HepG2 (cell line): ENCODE data around the gene PRCD. TPM values are rescaled to one million over a fixed set of nuclear protein-coding genes. Genes with fewer than 3 reads are reported as not detected.

Experiments used
- DNMT3B ChIP-seq: conservative IDR thresholded peaks from 2 replicates; pipeline ENCODE4 v1.6.1; 2016; ENCODE audit warnings: missing biosample characterization, control low read depth
- EEA1 ChIP-seq: sonication (generic); formaldehyde crosslinking; IDR thresholded peaks from 2 replicates; pipeline ENCODE4 v1.5.1; 2020; ENCODE audit warnings: mild to moderate bottlenecking, missing genetic modification reagents, borderline replicate concordance
- GLI4 ChIP-seq: sonication (generic); formaldehyde crosslinking; IDR thresholded peaks from 2 replicates; pipeline ENCODE4 v1.5.1; 2020; ENCODE audit warnings: missing genetic modification reagents, mild to moderate bottlenecking, moderate library complexity, borderline replicate concordance
- HMG20A ChIP-seq: IDR thresholded peaks from 2 replicates; pipeline ENCODE4 v1.6.1; 2016; ENCODE audit warnings: borderline replicate concordance
- MAFF ChIP-seq: IDR thresholded peaks from 2 replicates; pipeline ENCODE4 v1.6.1; 2011; ENCODE audit warnings: low read depth, low read length, improper control_type of control experiment
- MEIS2 ChIP-seq: sonication (generic); formaldehyde crosslinking; IDR thresholded peaks from 2 replicates; pipeline ENCODE4 v1.9.0; 2021; ENCODE audit warnings: mild to moderate bottlenecking, missing genetic modification reagents
- NFYB ChIP-seq: sonication (generic); formaldehyde crosslinking; IDR thresholded peaks from 2 replicates; pipeline ENCODE4 v1.4.0; 2020; ENCODE audit warnings: missing genetic modification reagents
- PCBP1 ChIP-seq: fragments of 200-400 bp; formaldehyde crosslinking; IDR thresholded peaks from 2 replicates; pipeline ENCODE4 v1.6.1; 2017; ENCODE audit warnings: mild to moderate bottlenecking, low read depth, low read length, borderline replicate concordance
- RAD51 ChIP-seq: fragments of 450-650 bp; IDR thresholded peaks from 2 replicates; pipeline ENCODE4 v1.6.1; 2016; ENCODE audit warnings: borderline replicate concordance
- XRCC5 ChIP-seq: fragments of 200-400 bp; formaldehyde crosslinking; optimal IDR thresholded peaks from 2 replicates; pipeline ENCODE3; 2017; ENCODE audit warnings: mild to moderate bottlenecking, low read length
- ZFP62 ChIP-seq: sonication (generic); formaldehyde crosslinking; IDR thresholded peaks from 2 replicates; pipeline ENCODE4 v1.4.0; 2020; ENCODE audit warnings: missing genetic modification reagents
- ZFP90 ChIP-seq: sonication (generic); formaldehyde crosslinking; IDR thresholded peaks from 2 replicates; pipeline ENCODE4 v1.8.0; 2022; ENCODE audit warnings: missing genetic modification reagents, mild to moderate bottlenecking, inconsistent platforms, borderline replicate concordance
- ZKSCAN5 ChIP-seq: sonication (generic); formaldehyde crosslinking; IDR thresholded peaks from 2 replicates; pipeline ENCODE4 v1.5.1; 2020; ENCODE audit warnings: mild to moderate bottlenecking, missing genetic modification reagents
- ZNF138 ChIP-seq: sonication (generic); formaldehyde crosslinking; IDR thresholded peaks from 2 replicates; pipeline ENCODE4 v1.5.0; 2020; ENCODE audit warnings: mild to moderate bottlenecking, low read depth, missing genetic modification reagents
- ZNF317 ChIP-seq: sonication (generic); formaldehyde crosslinking; IDR thresholded peaks from 2 replicates; pipeline ENCODE4 v1.5.0; 2020; ENCODE audit warnings: mild to moderate bottlenecking, missing genetic modification reagents
- ZNF629 ChIP-seq: sonication (generic); formaldehyde crosslinking; conservative IDR thresholded peaks from 2 replicates; pipeline ENCODE4 v1.5.0; 2020; ENCODE audit warnings: missing genetic modification reagents
- ZNF891 ChIP-seq: sonication (generic); formaldehyde crosslinking; IDR thresholded peaks from 2 replicates; pipeline ENCODE4 v1.5.0; 2020; ENCODE audit warnings: mild to moderate bottlenecking, missing genetic modification reagents
- ZZZ3 ChIP-seq: sonication (generic); formaldehyde crosslinking; IDR thresholded peaks from 2 replicates; pipeline ENCODE4 v1.4.0; 2020; ENCODE audit warnings: missing genetic modification reagents, mild to moderate bottlenecking, borderline replicate concordance
- polyA plus RNA-seq, 8 experiments: library from polyadenylated mRNA; depleted of rRNA in 3 of 8; stranded (reverse) in 7 of 8; unstranded in 1 of 8; fragments of >200 nt; fragmentation: Illumina TruSeq in 4 of 8; extraction: Trizol in 4 of 8; gene quantifications; 2 replicates each; pipeline versions ENCODE4 v1.2.1 to v1.2.3, GENCODE V29; 2011 to 2016; ENCODE audit warnings: low read depth in 4 of 8, missing spikeins in 1 of 8, mixed read lengths in 1 of 8; ENCODE audit not compliant: insufficient read depth in 1 of 8
- total RNA-seq, 5 experiments: library from RNA; depleted of rRNA; stranded (reverse); fragments of >200 nt; fragmentation: Illumina TruSeq; extraction: Trizol; gene quantifications; 2 replicates each; pipeline ENCODE4 v1.2.3, GENCODE V29; 2016; ENCODE audit warnings: low read depth in 1 of 5
- TF ChIP-seq, protein P1 (sequence below): sonication (generic); formaldehyde crosslinking; IDR thresholded peaks from 2 replicates; pipeline ENCODE4 v1.5.0; 2020; ENCODE audit warnings: missing genetic modification reagents
- TF ChIP-seq, protein P2 (sequence below): sonication (generic); formaldehyde crosslinking; IDR thresholded peaks from 2 replicates; pipeline ENCODE4 v1.4.0; 2020; ENCODE audit warnings: low read depth, mild to moderate bottlenecking, missing genetic modification reagents
- TF ChIP-seq, protein P3 (sequence below): sonication (generic); formaldehyde crosslinking; IDR thresholded peaks from 2 replicates; pipeline ENCODE4 v1.5.0; 2020; ENCODE audit warnings: missing genetic modification reagents
- TF ChIP-seq, protein P4 (sequence below): sonication (generic); formaldehyde crosslinking; IDR thresholded peaks from 2 replicates; pipeline ENCODE4 v1.4.0; 2020; ENCODE audit warnings: low read depth, mild to moderate bottlenecking, missing genetic modification reagents
- TF ChIP-seq, protein P5 (sequence below): sonication (generic); formaldehyde crosslinking; IDR thresholded peaks from 2 replicates; pipeline ENCODE4 v1.8.1; 2023; ENCODE audit warnings: mild to moderate bottlenecking, missing genetic modification reagents, borderline replicate concordance

Gene PRCD
- total and polyA plus RNA-seq, 2 of the 13 experiments (the other 11 are each of a cell fraction or from before 2014, with no cell fraction given), result 0.51 TPM; not detected in 1

DNA sequence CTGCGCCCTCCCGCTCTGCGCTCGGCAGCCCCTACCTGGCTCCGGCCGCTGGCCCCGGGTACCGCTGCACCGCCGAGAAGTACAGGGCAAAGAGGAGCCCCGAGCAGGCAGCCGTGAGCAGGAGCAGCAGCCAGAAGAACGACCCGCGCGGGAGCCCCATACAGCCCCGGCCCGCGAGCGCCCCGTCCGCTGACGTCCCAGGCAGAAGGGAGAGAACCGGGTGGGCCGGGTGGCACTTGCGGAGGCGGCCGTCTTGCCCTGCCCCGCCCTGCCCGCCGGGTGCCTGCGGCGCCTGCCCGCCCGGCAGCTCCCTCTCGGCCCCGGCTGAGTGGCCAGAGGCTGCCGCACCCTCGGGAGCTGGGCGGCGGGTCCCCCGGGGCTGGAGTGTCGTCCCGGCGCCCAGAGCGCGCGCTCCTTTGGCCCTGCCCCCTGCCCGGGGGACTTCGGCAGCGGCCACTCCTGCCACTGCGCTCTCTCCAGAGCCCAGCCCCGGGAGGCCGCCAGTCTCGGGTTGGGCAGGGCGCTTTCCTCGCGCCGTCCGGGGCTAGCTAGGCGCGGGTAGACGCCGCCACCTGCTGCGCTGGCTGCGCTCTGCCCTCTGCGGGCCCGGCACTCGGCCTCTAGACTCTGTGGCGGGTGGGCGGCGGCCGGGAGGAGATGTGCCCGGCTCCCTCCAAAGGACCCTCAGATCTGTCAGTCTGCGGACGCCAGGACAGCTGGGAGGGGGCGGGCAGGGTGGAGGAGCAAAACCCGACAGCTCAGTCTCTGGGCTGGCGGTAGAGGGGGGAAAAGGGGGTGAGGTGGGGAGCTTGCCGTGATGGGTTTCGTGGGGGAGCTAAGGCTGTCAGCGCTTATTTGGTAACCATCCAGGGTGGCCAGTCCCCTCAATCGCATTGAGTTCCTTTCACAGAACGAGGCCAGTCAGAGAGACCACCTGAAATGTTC lies 46.1 kb downstream of the PRCD start, which contains the start of gene ST6GALNAC2 (continued):
- TF ChIP-seq ZNF317 (CRISPR knock-in tag) (0 out of 2 replicates have a peak, but pooled peaks have one; percentile 30), RAD51 (no peak), ZFP62 (CRISPR knock-in tag) (no peak), GLI4 (CRISPR knock-in tag) (no peak; the same call in 1 of the 2 replicates), PCBP1 (no peak), NFYB (peak; percentile 21; the same call in 1 of the 2 replicates), ZNF891 (peak; percentile 23; the same call in 1 of the 2 replicates), ZFP90 (CRISPR knock-in tag) (no peak; the same call in 1 of the 2 replicates), HMG20A (CRISPR knock-in tag) (no peak), MAFF (no peak), ZKSCAN5 (no peak), ZNF629 (no peak), XRCC5 (peak; percentile 49), EEA1 (CRISPR knock-in tag) (no peak), DNMT3B (CRISPR knock-in tag) (no peak), ZNF138 (CRISPR knock-in tag) (no peak), ZZZ3 (no peak), MEIS2 (peak; percentile 64; the same call in 1 of the 2 replicates)
- TF ChIP-seq, protein P1, sequence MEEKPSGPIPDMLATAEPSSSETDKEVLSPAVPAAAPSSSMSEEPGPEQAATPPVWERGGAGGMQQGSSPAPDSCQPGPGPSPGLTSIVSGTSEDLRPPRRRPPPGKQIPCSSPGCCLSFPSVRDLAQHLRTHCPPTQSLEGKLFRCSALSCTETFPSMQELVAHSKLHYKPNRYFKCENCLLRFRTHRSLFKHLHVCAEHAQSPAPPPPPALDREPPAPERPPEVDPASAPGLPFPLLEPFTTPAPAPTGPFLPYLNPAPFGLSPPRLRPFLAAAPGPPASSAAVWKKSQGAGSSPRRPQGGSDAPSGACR, result 0 out of 2 replicates have a peak, but pooled peaks have one; percentile 25
- TF ChIP-seq, protein P2, sequence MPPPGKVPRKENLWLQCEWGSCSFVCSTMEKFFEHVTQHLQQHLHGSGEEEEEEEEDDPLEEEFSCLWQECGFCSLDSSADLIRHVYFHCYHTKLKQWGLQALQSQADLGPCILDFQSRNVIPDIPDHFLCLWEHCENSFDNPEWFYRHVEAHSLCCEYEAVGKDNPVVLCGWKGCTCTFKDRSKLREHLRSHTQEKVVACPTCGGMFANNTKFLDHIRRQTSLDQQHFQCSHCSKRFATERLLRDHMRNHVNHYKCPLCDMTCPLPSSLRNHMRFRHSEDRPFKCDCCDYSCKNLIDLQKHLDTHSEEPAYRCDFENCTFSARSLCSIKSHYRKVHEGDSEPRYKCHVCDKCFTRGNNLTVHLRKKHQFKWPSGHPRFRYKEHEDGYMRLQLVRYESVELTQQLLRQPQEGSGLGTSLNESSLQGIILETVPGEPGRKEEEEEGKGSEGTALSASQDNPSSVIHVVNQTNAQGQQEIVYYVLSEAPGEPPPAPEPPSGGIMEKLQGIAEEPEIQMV (CRISPR knock-in tag), result peak; percentile 56; the same call in 1 of the 2 replicates
- TF ChIP-seq, protein P3, sequence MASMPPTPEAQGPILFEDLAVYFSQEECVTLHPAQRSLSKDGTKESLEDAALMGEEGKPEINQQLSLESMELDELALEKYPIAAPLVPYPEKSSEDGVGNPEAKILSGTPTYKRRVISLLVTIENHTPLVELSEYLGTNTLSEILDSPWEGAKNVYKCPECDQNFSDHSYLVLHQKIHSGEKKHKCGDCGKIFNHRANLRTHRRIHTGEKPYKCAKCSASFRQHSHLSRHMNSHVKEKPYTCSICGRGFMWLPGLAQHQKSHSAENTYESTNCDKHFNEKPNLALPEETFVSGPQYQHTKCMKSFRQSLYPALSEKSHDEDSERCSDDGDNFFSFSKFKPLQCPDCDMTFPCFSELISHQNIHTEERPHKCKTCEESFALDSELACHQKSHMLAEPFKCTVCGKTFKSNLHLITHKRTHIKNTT, result no peak
- TF ChIP-seq, protein P4, sequence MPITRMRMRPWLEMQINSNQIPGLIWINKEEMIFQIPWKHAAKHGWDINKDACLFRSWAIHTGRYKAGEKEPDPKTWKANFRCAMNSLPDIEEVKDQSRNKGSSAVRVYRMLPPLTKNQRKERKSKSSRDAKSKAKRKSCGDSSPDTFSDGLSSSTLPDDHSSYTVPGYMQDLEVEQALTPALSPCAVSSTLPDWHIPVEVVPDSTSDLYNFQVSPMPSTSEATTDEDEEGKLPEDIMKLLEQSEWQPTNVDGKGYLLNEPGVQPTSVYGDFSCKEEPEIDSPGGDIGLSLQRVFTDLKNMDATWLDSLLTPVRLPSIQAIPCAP (CRISPR knock-in tag), result no peak
- TF ChIP-seq, protein P5, sequence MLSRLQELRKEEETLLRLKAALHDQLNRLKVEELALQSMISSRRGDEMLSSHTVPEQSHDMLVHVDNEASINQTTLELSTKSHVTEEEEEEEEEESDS (CRISPR knock-in tag), result no peak
